WTC11 (cell line): ENCODE measurements around the gene CAPN11.

Experiments
- EMX1 ChIP-seq: fragments of 250-450 bp; sonication (Bioruptor Pico); IDR thresholded peaks from 2 replicates; pipeline ENCODE4 v1.8.0; 2021; ENCODE audit warnings: mild to moderate bottlenecking
- FOXJ3 ChIP-seq: sonication (generic); formaldehyde crosslinking; IDR thresholded peaks from 2 replicates; pipeline ENCODE4 v1.9.0; 2021; ENCODE audit warnings: missing genetic modification reagents, mild to moderate bottlenecking, borderline replicate concordance
- JUN ChIP-seq: sonication (generic); formaldehyde crosslinking; IDR thresholded peaks from 2 replicates; pipeline ENCODE4 v1.8.0; 2023; ENCODE audit warnings: mild to moderate bottlenecking, missing genetic modification reagents
- MXD4 ChIP-seq: fragments of 250-450 bp; sonication (Bioruptor Pico); IDR thresholded peaks from 2 replicates; pipeline ENCODE4 v1.8.0; 2021; ENCODE audit warnings: mild to moderate bottlenecking, moderate library complexity, borderline replicate concordance
- SMAD4 ChIP-seq: sonication (generic); formaldehyde crosslinking; IDR thresholded peaks from 2 replicates; pipeline ENCODE4 v1.8.0; 2022; ENCODE audit warnings: mild to moderate bottlenecking, missing genetic modification reagents
- TEAD4 ChIP-seq: sonication (generic); formaldehyde crosslinking; IDR thresholded peaks from 2 replicates; pipeline ENCODE4 v1.8.0; 2022; ENCODE audit warnings: mild to moderate bottlenecking, missing genetic modification reagents
- ZNF121 ChIP-seq: sonication (generic); formaldehyde crosslinking; IDR thresholded peaks from 2 replicates; pipeline ENCODE4 v1.8.0; 2023; ENCODE audit warnings: missing genetic modification reagents
- ZNF416 ChIP-seq: fragments of 250-450 bp; sonication (Bioruptor Pico); IDR thresholded peaks from 2 replicates; pipeline ENCODE4 v1.9.0; 2021; ENCODE audit warnings: mild to moderate bottlenecking, inconsistent platforms
- TF ChIP-seq, protein P1 (sequence below): fragments of 200-600 bp; IDR thresholded peaks from 2 replicates; pipeline ENCODE4 v1.8.0; 2022; ENCODE audit warnings: antibody characterized with exemption
- TF ChIP-seq, protein P2 (sequence below): sonication (generic); formaldehyde crosslinking; conservative IDR thresholded peaks from 2 replicates; pipeline ENCODE4 v1.8.1; 2022; ENCODE audit warnings: mild to moderate bottlenecking, missing genetic modification reagents
- TF ChIP-seq, protein P3 (sequence below): sonication (generic); formaldehyde crosslinking; IDR thresholded peaks from 2 replicates; pipeline ENCODE4 v1.8.1; 2022; ENCODE audit warnings: low read depth, mild to moderate bottlenecking, moderate library complexity, missing genetic modification reagents, borderline replicate concordance
- TF ChIP-seq, protein P4 (sequence below): sonication (generic); formaldehyde crosslinking; IDR thresholded peaks from 2 replicates; pipeline ENCODE4 v1.8.0; 2023; ENCODE audit warnings: missing genetic modification reagents
- TF ChIP-seq, protein P5 (sequence below): sonication (generic); formaldehyde crosslinking; IDR thresholded peaks from 2 replicates; pipeline ENCODE4 v1.8.1; 2022; ENCODE audit warnings: mild to moderate bottlenecking, moderate library complexity, missing genetic modification reagents

DNA sequence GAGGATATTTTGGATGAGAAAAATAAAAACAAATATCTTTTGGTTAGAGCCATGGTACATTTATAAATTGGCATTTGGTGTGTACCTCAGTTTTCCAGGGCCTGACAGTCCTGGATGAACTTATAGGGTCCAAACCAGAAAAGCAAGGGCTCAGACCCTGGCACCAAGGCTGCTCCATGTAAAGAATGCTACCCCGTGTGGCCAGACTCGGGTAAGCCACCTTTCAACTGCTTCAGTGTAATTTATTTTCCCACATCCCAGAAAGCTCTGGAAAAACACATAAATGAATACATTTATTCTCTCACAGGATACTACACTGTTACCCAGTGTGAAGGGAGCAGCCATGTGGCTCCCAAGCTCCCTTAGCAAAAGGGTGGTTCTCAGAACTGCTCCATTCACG lies 45.2 kb upstream of the CAPN11 start:
- TF ChIP-seq EMX1 (no peak), JUN (no peak), MXD4 (CRISPR knock-in tag) (no peak), SMAD4 (CRISPR knock-in tag) (no peak), TEAD4 (no peak), ZNF121 (CRISPR knock-in tag) (no peak), FOXJ3 (no peak), ZNF416 (CRISPR knock-in tag) (no peak)
- TF ChIP-seq, protein P1, sequence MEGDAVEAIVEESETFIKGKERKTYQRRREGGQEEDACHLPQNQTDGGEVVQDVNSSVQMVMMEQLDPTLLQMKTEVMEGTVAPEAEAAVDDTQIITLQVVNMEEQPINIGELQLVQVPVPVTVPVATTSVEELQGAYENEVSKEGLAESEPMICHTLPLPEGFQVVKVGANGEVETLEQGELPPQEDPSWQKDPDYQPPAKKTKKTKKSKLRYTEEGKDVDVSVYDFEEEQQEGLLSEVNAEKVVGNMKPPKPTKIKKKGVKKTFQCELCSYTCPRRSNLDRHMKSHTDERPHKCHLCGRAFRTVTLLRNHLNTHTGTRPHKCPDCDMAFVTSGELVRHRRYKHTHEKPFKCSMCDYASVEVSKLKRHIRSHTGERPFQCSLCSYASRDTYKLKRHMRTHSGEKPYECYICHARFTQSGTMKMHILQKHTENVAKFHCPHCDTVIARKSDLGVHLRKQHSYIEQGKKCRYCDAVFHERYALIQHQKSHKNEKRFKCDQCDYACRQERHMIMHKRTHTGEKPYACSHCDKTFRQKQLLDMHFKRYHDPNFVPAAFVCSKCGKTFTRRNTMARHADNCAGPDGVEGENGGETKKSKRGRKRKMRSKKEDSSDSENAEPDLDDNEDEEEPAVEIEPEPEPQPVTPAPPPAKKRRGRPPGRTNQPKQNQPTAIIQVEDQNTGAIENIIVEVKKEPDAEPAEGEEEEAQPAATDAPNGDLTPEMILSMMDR = no peak
- TF ChIP-seq, protein P2, sequence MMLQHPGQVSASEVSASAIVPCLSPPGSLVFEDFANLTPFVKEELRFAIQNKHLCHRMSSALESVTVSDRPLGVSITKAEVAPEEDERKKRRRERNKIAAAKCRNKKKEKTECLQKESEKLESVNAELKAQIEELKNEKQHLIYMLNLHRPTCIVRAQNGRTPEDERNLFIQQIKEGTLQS (CRISPR knock-in tag) = no peak
- TF ChIP-seq, protein P3, sequence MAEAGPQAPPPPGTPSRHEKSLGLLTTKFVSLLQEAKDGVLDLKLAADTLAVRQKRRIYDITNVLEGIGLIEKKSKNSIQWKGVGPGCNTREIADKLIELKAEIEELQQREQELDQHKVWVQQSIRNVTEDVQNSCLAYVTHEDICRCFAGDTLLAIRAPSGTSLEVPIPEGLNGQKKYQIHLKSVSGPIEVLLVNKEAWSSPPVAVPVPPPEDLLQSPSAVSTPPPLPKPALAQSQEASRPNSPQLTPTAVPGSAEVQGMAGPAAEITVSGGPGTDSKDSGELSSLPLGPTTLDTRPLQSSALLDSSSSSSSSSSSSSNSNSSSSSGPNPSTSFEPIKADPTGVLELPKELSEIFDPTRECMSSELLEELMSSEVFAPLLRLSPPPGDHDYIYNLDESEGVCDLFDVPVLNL = no peak
- TF ChIP-seq, protein P4, sequence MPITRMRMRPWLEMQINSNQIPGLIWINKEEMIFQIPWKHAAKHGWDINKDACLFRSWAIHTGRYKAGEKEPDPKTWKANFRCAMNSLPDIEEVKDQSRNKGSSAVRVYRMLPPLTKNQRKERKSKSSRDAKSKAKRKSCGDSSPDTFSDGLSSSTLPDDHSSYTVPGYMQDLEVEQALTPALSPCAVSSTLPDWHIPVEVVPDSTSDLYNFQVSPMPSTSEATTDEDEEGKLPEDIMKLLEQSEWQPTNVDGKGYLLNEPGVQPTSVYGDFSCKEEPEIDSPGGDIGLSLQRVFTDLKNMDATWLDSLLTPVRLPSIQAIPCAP (CRISPR knock-in tag) = no peak
- TF ChIP-seq, protein P5, sequence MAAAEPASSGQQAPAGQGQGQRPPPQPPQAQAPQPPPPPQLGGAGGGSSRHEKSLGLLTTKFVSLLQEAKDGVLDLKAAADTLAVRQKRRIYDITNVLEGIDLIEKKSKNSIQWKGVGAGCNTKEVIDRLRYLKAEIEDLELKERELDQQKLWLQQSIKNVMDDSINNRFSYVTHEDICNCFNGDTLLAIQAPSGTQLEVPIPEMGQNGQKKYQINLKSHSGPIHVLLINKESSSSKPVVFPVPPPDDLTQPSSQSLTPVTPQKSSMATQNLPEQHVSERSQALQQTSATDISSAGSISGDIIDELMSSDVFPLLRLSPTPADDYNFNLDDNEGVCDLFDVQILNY (CRISPR knock-in tag) = no peak
